Measurements from ENCODE around the gene RAD52.

DNA sequence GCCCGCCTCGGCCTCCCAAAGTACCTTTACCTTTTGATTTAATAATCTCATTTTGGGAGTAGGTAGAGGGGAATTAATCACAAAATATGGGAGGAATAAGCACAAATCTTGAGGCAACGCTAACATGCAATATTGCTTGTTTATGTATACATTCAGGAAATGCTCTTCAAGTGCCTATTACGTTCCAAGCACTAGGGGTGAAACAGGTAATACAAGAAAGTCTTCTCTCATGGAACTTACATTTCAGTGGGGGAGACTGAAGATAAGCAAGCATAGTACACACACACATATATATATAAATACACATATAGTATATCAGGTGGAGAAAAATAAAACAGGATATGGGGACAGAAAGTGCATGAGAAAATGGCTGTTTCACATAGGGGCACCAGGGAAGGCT is 22.5 kb upstream of the RAD52 start:
- TF ChIP-seq, protein P1, sequence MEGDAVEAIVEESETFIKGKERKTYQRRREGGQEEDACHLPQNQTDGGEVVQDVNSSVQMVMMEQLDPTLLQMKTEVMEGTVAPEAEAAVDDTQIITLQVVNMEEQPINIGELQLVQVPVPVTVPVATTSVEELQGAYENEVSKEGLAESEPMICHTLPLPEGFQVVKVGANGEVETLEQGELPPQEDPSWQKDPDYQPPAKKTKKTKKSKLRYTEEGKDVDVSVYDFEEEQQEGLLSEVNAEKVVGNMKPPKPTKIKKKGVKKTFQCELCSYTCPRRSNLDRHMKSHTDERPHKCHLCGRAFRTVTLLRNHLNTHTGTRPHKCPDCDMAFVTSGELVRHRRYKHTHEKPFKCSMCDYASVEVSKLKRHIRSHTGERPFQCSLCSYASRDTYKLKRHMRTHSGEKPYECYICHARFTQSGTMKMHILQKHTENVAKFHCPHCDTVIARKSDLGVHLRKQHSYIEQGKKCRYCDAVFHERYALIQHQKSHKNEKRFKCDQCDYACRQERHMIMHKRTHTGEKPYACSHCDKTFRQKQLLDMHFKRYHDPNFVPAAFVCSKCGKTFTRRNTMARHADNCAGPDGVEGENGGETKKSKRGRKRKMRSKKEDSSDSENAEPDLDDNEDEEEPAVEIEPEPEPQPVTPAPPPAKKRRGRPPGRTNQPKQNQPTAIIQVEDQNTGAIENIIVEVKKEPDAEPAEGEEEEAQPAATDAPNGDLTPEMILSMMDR (IDR thresholded peaks at IDR 0.05 in 4 of 5, conservative IDR thresholded peaks at IDR 0.05 in 1 of 5), result no peak
- TF ChIP-seq POLR2A (IDR thresholded peaks at IDR 0.05), result no peak

Data from gastrocnemius medialis (tissue), 4 donors.